ENCODE data around the gene KDM3B.

Gene KDM3B

GRCh38 chr5:138354387-138354786, 1.9 kb downstream of the KDM3B start:
- TF ChIP-seq CTCF (IDR thresholded peaks at IDR 0.05; ENCODE audit: control insufficient read depth, insufficient read depth, low read depth, low read length, missing control alignments), result no peak
- no peak for DNase-seq (ENCODE audit: low read depth)
- peak overlapping the region; percentile 65 for H3K4me3 ChIP-seq (ENCODE audit: control insufficient read depth, low read depth, low read length)

GRCh38 chr5:138354926-138355378, 2.5 kb downstream of the KDM3B start:
- TF ChIP-seq CTCF (IDR thresholded peaks at IDR 0.05; ENCODE audit: control insufficient read depth, insufficient read depth, low read depth, low read length, missing control alignments), result peak; percentile 19
- peak; percentile 79 for DNase-seq (ENCODE audit: low read depth)
- H3K4me3 ChIP-seq (ENCODE audit: control insufficient read depth, low read depth, low read length), result no peak overlapping the region; the same call in 1 of the 2 replicates

GRCh38 chr5:138359621-138360020, 7.1 kb downstream of the KDM3B start:
- DNase-seq (ENCODE audit: low read depth), result no peak
- no peak overlapping the region for H3K4me3 ChIP-seq (ENCODE audit: control insufficient read depth, low read depth, low read length)
- no peak for TF ChIP-seq CTCF (IDR thresholded peaks at IDR 0.05; ENCODE audit: control insufficient read depth, insufficient read depth, low read depth, low read length, missing control alignments)

GRCh38 chr5:138360941-138361452, 8.5 kb downstream of the KDM3B start:
- H3K4me3 ChIP-seq (ENCODE audit: control insufficient read depth, low read depth, low read length), result no peak overlapping the region
- no peak for TF ChIP-seq CTCF (IDR thresholded peaks at IDR 0.05; ENCODE audit: control insufficient read depth, insufficient read depth, low read depth, low read length, missing control alignments)
- no peak for DNase-seq (ENCODE audit: low read depth)

- no peak for TF ChIP-seq CTCF (IDR thresholded peaks at IDR 0.05; ENCODE audit: control insufficient read depth, insufficient read depth, low read depth, low read length, missing control alignments)
- no peak for DNase-seq (ENCODE audit: low read depth)
- H3K4me3 ChIP-seq (ENCODE audit: control insufficient read depth, low read depth, low read length), result no peak overlapping the region
Observed at GRCh38 chr5:138364576-138364975, 12.1 kb downstream of the KDM3B start.

GRCh38 chr5:138366632-138367382, 14.3 kb downstream of the KDM3B start:
- no peak overlapping the region for H3K4me3 ChIP-seq (ENCODE audit: control insufficient read depth, low read depth, low read length)
- DNase-seq (ENCODE audit: low read depth), result no peak
- TF ChIP-seq CTCF (IDR thresholded peaks at IDR 0.05; ENCODE audit: control insufficient read depth, insufficient read depth, low read depth, low read length, missing control alignments), result no peak
